ENCODE results near the gene CANT1. TPM values are rescaled to one million over a fixed set of nuclear protein-coding genes. Genes with fewer than 3 reads are reported as not detected.

The CANT1 gene
- total and polyA plus RNA-seq, 7 donors = 10.2 to 34.3 (median 22.5) TPM

DNA sequence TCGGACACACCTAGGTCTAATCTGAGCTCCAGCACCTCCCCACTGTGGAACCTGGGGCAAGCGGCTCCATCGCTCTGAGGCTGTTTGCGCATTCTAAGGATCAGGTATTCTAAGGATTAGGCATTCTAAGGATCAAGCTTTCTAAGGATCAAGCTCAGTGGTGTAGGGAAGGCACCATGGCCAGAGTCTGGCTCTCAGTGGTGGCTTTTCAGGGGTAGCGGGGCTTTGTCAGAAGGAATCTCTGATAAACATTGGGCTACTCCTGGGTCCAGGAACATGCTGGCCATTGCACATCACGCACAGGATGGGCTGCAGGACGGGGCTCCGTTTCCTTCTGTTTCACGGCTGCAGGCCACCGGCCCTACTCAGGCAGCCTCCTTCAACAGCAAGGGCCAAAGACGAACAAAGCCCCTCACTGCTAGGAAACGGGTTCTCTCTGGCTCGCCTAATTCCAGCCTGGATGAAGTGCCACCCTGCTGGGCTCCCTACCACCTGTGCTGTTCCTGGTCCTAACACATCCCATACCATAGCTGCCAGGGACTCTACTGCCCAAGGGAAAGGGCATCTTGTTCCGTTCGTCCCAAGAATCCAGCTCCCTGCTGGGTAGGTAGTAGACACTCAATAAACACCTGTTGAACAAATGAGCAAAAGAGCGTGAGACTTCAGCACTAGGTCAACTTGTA is 19.9 kb upstream of the CANT1 start:
- Histone ChIP-seq H3K27ac (no peak overlapping the region), H3K27me3 (ENCODE audit: insufficient read depth in 3 of 3, low read length in 2 of 3) (peaks cover 0 to 22% (median 0%) of the 10 kb centered on the region in 3 donors), H3K36me3 (ENCODE audit: insufficient read depth in 1 of 2, low read depth in 1 of 2) (no peaks in the 10 kb centered on the region), H3K4me1 (peaks cover 41% of the 10 kb centered on the region), H3K4me3 (no peak overlapping the region), H3K9me3 (no peaks in the 10 kb centered on the region)
- intact Hi-C loops (cut with DNase I) = no loop called here
- TF ChIP-seq CTCF (IDR thresholded peaks at IDR 0.05) = no peak
- DNase-seq (no peak), ATAC-seq (no peak)
- WGBS, 3 donors = 68 to 86% (median 74%) methylated on average over 16 of the region's 16 CpGs

GRCh38 chr17:79028496-79029326 is 19.1 kb upstream of the CANT1 start:
- ATAC-seq = no peak
- Histone ChIP-seq H3K4me1 (peaks cover 37% of the 10 kb centered on the region), H3K27me3 (ENCODE audit: insufficient read depth in 3 of 3, low read length in 2 of 3) (peaks cover 0 to 29% (median 0%) of the 10 kb centered on the region in 3 donors), H3K9me3 (no peaks in the 10 kb centered on the region), H3K36me3 (ENCODE audit: insufficient read depth in 1 of 2, low read depth in 1 of 2) (no peaks in the 10 kb centered on the region), H3K27ac (no peak overlapping the region), H3K4me3 (no peak overlapping the region)
- intact Hi-C loops (cut with DNase I) = no loop called here
- no peak for TF ChIP-seq CTCF (IDR thresholded peaks at IDR 0.05)
- WGBS, 3 donors = 58 to 69% (median 63%) methylated on average over 17 of the region's 17 CpGs
- DNase-seq = no peak

DNA sequence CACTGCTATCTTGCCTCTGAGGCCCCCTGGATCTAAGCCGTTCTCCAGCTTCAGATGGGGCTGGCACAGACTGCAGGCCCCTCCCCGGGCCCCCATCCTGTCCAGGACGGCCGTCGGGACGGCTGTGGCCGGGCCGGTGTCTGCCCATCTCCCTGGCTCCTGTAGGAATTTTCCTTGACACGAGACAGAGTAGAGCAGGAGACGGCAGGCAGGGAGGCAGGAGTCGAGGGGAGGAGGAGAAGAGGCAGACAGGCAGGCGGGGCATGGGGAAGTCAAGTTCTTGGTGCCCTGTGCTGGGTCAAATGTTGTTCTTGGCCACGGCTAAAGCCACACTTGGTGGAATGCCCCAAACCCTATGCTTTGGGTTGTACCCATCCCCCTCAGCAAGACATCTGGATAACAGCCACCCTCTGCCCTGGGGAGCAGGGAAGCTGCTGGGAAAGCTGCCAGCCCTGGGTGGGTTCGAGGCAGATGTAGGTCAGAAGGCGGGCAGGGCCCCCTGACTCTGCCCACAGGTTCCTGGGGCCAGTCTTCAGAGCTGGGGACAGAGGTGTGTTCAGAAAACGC is 18.4 kb upstream of the CANT1 start:
- peaks cover 0 to 32% (median 0%) of the 10 kb centered on the region in 3 donors for H3K27me3 ChIP-seq (ENCODE audit: insufficient read depth in 3 of 3, low read length in 2 of 3)
- ATAC-seq (no peak), DNase-seq (peak in 1 of 2 donors; percentile 64)
- peak overlapping the region; percentile 32 for H3K4me3 ChIP-seq
- H3K27ac ChIP-seq = peak overlapping the region; percentile 53
- intact Hi-C loops (cut with DNase I) = no loop called here
- H3K9me3 ChIP-seq = no peaks in the 10 kb centered on the region
- H3K36me3 ChIP-seq (ENCODE audit: insufficient read depth in 1 of 2, low read depth in 1 of 2) = no peaks in the 10 kb centered on the region
- 20 to 37% (median 26%) methylated on average over 16 of the region's 16 CpGs for WGBS, 3 donors
- TF ChIP-seq CTCF (IDR thresholded peaks at IDR 0.05) = no peak
- H3K4me1 ChIP-seq = peaks cover 34% of the 10 kb centered on the region

DNA sequence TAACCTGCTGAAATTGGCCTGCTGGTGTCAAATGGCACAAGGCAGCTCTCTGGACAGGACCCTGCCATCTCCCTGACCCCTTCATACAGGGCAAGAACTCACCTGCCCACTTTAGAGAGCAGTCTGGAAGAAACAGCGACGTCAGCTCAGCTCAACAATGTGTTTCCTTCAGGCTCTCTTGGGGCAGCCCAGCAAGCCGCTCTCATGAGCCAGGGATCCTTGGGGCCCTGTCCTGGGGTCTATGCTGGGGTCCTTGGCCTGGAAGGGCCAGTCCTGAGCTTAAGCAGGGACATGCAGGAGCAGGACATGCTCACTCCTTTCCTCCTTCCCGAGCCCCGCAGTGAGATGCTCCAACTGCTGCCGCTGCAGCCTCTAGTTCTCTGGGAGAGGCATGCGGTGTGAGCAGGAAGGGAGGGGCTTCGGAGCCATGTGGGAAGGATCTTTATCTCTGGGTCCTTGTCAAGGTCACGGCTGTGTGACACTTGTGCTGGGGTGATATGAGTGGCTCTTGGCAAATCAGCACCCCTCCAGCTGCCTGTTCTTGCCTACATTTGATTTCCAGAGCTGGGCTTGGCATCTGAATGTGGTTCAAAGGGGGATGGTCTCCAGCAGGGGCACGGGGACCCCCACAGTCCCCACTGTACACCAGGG is 17.8 kb upstream of the CANT1 start:
- intact Hi-C loops (cut with DNase I) = no loop called here
- peaks cover 34% of the 10 kb centered on the region for H3K4me1 ChIP-seq
- H3K4me3 ChIP-seq = peak overlapping the region; percentile 32

More for the DNA sequence above, 17.8 kb upstream of the CANT1 start:
- Histone ChIP-seq H3K9me3 (no peaks in the 10 kb centered on the region), H3K36me3 (ENCODE audit: insufficient read depth in 1 of 2, low read depth in 1 of 2) (no peaks in the 10 kb centered on the region), H3K27ac (peak overlapping the region; percentile 53), H3K27me3 (ENCODE audit: insufficient read depth in 3 of 3, low read length in 2 of 3) (peaks cover 0 to 31% (median 0%) of the 10 kb centered on the region in 3 donors)
- TF ChIP-seq CTCF (IDR thresholded peaks at IDR 0.05) = no peak
- DNase-seq = peak in 1 of 2 donors; percentile 47
- ATAC-seq = no peak
- WGBS, 3 donors = 27 to 47% (median 32%) methylated on average over 8 to 10 of the region's 10 CpGs

Measured in psoas muscle (tissue), 8 donors.